ENCODE results near the gene IQCF5. TPM values are rescaled to one million over a fixed set of nuclear protein-coding genes. Genes with fewer than 3 reads are reported as not detected.

IQCF5 gene
- total and polyA plus RNA-seq, 2 of the 4 experiments (the other 2 are of a cell fraction) = not detected

GRCh38 chr3:51830836-51831385 is 44.5 kb downstream of the IQCF5 start:
- TF ChIP-seq MXI1 (IDR thresholded peaks at IDR 0.05; ENCODE audit: borderline replicate concordance, low read depth, low read length) (no peak), MAZ (IDR thresholded peaks at IDR 0.05; ENCODE audit: borderline replicate concordance, low read depth, low read length) (no peak), ELK1 (IDR thresholded peaks at IDR 0.05; ENCODE audit: borderline replicate concordance, low read depth, low read length) (no peak), MAFK (IDR thresholded peaks at IDR 0.05; ENCODE audit: low read depth, low read length) (no peak), CEBPB (IDR thresholded peaks at IDR 0.05; ENCODE audit: low read depth, low read length) (no peak), RCOR1 (IDR thresholded peaks at IDR 0.05; ENCODE audit: insufficient replicate concordance, low read length) (no peak), CTCF (conservative IDR thresholded peaks at IDR 0.05; ENCODE audit: low read depth, low read length) (no peak), BHLHE40 (IDR thresholded peaks at IDR 0.05; ENCODE audit: low read depth, low read length) (no peak), NFE2L2 (IDR thresholded peaks at IDR 0.05; ENCODE audit: low read depth, low read length) (no peak), RAD21 (IDR thresholded peaks at IDR 0.05; ENCODE audit: low read length) (no peak), POLR2A (IDR thresholded peaks at IDR 0.05; ENCODE audit: low read depth, low read length) (no peak), FOS (IDR thresholded peaks at IDR 0.05; ENCODE audit: low read depth, low read length) (no peak), RFX5 (IDR thresholded peaks at IDR 0.05; ENCODE audit: low read depth, low read length) (no peak), SMC3 (IDR thresholded peaks at IDR 0.05; ENCODE audit: low read depth, low read length) (no peak), USF2 (IDR thresholded peaks at IDR 0.05; ENCODE audit: low read depth, low read length) (no peak), CHD1 (IDR thresholded peaks at IDR 0.05; ENCODE audit: low read depth, low read length) (no peak)
- H3K56ac ChIP-seq (ENCODE audit: extremely low read depth, insufficient read depth, low read length) = no peak overlapping the region
- H3K4me2 ChIP-seq (ENCODE audit: low read depth, low read length) = no peak overlapping the region
- no peak overlapping the region for H3K14ac ChIP-seq (replicated peaks; ENCODE audit: low read depth, low read length)
- H2AK9ac ChIP-seq (replicated peaks; ENCODE audit: low read depth, low read length, poor library complexity) = peak overlapping the region; percentile 78
- H3K79me1 ChIP-seq (ENCODE audit: low read depth in 1 of 2, low read length in 2 of 2) = no peaks in the 10 kb centered on the region
- H4K20me1 ChIP-seq (ENCODE audit: insufficient read depth, low read length) = no peaks in the 10 kb centered on the region
- intact Hi-C loops (cut with micrococcal nuclease) = no loop called here
- no peak overlapping the region for H2AFZ ChIP-seq (replicated peaks; ENCODE audit: low read length, poor library complexity)
- BruUV-seq (replicated peaks) = no TSS peak
- in situ Hi-C loops (cut with MboI; ENCODE audit: low sequenced_read_pairs) = no loop called here
- POLR2A ChIA-PET (ENCODE audit: unreplicated experiment) = no interaction called here
- H3K18ac ChIP-seq (ENCODE audit: low read depth, low read length) = no peak overlapping the region
- no peaks in the 10 kb centered on the region for H3K9me1 ChIP-seq (ENCODE audit: insufficient read depth, low read length)
- H2AK5ac ChIP-seq (ENCODE audit: low read depth, low read length) = no peak overlapping the region
- H3K27ac ChIP-seq (ENCODE audit: insufficient read depth, low read length) = no peak overlapping the region
- no peak overlapping the region for H2BK120ac ChIP-seq (ENCODE audit: low read depth, low read length)
- H4K8ac ChIP-seq (ENCODE audit: low read depth in 2 of 2, low read length in 2 of 2) = no peak overlapping the region
- H3K9ac ChIP-seq (ENCODE audit: low read depth, low read length) = no peak overlapping the region
- H3K23ac ChIP-seq (ENCODE audit: low read depth, low read length) = no peak overlapping the region
- 0 out of 2 replicates have a peak, but pooled peaks cover 1% of the 10 kb centered on the region for H3K27me3 ChIP-seq (ENCODE audit: control insufficient read depth, insufficient read depth, low read length)
- no peak overlapping the region for H4K5ac ChIP-seq (ENCODE audit: low read depth, low read length)
- H3K36me3 ChIP-seq (ENCODE audit: control insufficient read depth, insufficient read depth, low read length) = no peaks in the 10 kb centered on the region
- H2BK15ac ChIP-seq (ENCODE audit: low read depth, low read length) = no peak overlapping the region
- H2BK5ac ChIP-seq (ENCODE audit: low read depth, low read length, poor library complexity, severe bottlenecking) = no peak overlapping the region
- no peaks in the 10 kb centered on the region for H3K9me3 ChIP-seq (ENCODE audit: control insufficient read depth, insufficient read depth, low read length)
- no peak overlapping the region for H2BK20ac ChIP-seq (ENCODE audit: low read depth, low read length)
- no peak overlapping the region for H4K91ac ChIP-seq (ENCODE audit: insufficient read depth, low read depth, low read length)
- H3K4me1 ChIP-seq (ENCODE audit: control insufficient read depth, insufficient read depth, low read length) = no peaks in the 10 kb centered on the region
- H3K4ac ChIP-seq (ENCODE audit: low read depth, low read length) = no peak overlapping the region
- ATAC-seq (ENCODE audit: low read depth) = no peak
- H3K4me3 ChIP-seq (ENCODE audit: insufficient read depth, low read depth, low read length) = no peak overlapping the region
- WGBS, 2 experiments (ENCODE audit: extremely low coverage in 2 of 2, insufficient read length in 1 of 2) = no CpG with 5 or more reads among the region's 4 CpGs
- dilution Hi-C loops (cut with HindIII; ENCODE audit: low sequenced_read_pairs, unreplicated experiment) = no loop called here
- DNase-seq = no peak
- CTCF ChIA-PET = no interaction called here
